Medulla oblongata (tissue), 1 donor: Measurements from ENCODE around the gene DAB2IP.
"Not testable (repeated sequence)": the region's sequence is repeated elsewhere in the genome, so short reads cannot be mapped to it uniquely, and the experiment has no call there.

Experiments used
- DNase-seq: peaks from one replicate; pipeline ENCODE4 v3.0.0-alpha.2; 2015; ENCODE audit errors: extremely low spot score

Gene DAB2IP

DNA sequence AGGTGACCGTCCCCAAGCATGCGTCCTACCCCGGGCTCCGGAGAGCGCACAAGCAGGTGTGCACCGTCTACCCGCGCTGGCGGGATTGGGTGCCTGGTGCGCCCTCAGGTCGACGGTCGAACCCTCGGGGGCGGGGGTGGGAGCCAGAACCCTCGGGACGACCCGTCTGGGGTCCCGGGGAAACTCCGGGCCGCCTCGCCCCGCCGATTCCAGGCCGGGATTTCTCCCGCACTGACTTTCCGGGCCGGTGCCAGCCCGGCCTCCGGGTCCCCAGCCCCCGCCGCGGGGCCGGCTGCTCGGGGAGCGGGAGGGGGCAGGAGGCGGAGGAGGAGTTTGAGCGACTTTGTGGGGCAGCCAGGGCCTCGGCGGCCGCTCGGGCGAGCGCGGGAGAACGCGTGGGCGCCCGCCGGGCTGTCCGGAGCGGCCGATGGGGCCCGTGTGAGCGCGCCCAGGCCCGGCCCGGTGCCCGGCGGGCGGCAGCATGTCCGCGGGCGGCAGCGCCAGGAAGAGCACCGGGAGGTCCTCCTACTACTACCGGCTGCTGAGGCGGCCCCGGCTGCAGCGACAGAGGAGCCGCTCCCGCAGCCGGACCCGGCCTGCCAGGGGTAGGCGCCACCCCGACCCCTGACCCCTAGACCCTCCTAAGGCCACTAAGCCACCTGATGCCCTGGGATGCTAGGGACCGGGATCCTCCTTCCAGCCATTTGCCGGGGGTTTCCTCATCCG is at the start of gene DAB2IP:
TSS of gene DAB2IP (plus strand) at position 340 of the 726 bp plus-strand sequence. CDS start at position 482, 142 bp downstream.
- peak; percentile 79 for DNase-seq

DNA sequence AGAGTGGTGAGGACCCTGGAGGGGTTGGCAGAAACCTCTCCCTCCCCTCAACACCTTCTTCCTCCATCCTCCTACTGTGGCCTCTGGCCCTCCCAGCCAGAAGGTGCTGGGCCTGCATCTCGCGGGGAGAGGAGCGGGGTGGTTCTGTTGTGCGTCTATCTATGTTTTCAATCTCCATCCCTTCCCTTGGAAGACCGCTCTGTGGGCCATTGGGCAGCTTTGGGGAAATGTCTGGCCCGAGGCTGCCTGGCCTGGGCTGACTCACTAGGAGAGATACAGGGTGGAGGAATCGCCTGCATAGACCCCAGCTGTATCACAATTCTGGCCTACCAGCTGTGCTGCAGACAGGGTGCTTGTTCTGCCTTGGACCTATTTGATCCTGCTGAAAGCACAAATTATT is 48.4 kb upstream of the DAB2IP start:
- DNase-seq: no peak

DNA sequence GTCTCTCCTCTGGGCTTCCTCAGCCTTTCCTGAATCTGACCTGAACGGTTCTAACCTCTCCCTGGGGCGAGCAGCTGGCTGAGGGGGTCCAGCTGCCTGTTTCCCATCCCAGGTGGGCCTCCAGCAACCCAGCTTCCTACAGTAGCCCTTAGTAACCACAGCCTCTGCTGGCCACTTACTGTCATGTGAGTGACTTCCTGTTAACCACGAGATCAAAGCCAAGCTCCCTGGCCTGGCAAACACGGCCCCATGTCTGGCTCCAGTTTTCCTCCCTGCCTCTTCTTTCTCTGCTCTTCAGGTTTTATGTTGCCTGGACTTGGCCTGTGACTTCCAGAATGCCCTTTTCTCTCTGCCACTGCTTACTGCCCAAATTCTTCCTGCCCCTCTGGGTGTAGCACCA is 47.2 kb upstream of the DAB2IP start:
- peak; percentile 75 for DNase-seq

DNA sequence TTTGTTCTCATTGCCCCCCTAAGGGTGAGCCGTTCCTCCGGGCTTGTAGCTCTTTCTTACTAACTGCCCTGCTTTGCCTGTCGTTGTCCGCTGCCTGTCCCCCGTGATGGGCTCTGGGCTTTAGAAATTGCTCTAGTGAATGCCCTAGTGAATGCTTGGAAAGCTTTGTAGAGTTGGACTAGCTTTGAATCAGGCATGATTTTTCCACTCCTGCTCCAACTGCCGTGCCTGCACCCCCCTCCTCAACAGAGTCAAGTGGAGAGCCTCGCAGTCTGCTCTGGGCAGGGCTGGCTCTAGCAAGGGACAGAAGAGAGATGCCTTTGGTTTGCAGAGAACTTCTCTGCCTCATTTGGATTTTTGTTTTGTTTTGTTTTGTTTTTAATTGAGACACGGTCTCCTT is 46.8 kb upstream of the DAB2IP start:
- DNase-seq: peak; percentile 65

DNA sequence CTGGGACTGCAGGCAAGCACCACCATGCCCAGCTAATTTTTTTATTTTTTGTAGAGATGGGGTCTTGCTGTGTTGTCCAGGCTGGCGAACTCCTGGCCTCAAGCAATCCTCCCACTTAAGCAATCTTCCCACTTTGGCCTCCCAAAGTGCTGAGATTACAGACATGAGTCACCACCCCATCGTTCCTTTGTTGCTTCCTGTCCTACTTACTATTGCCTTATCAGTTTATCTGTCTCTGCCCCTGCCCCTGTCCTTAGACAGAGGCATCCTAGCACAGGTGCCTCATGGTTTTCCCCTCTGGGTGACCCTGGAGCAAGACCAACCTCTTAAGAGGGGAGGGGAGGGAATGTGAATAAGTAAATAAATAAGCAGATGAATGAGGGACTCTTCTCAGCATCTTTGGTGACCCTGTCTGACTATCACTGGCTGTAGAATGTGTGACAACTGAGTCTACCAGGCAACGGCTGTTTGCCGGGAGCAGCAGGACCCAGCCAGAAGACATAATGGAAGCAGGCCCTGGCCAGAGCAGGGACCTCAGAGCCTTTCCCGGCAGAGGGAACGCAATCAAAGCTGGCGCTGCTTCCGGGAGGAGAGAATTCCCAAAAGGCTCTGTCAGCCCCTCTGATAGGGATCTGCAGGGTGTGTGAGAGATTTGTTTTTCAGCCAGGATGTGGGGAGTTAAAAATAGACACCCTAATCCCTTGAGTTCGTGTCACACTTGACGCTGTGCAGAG is 43.8 kb upstream of the DAB2IP start:
- no peak for DNase-seq

DNA sequence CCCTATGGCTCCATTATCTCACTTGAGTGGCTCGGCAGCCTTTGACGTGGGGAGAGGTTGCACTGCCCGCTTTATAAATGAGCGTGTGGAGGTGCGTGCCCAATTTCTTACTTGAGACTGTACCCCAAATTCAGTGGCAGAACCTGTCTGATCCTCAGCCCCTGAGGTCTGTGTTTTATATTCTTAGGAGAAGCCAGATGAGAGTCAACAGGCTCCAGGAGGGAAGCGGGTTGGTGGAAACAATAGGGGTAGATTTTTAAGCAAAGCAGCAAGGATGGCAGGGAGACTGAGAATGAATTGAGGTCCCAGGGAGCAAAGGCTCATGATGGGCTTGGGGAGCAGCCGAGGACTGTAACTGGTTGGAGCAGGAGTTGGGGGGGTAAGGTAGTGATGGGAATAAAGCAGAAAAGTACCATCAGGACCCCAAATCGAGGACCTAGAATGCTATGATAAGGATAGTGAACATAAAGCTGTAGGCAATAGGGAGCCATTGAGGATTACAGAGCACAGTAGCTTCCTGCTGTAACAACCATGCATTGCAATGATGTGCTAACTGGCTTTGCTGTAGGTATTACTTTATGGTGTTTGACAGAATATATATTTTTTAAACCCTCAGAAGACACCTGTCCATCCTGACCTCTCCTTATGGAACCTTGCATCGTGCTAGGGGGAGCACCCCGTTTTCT is 43.1 kb upstream of the DAB2IP start:
- no peak for DNase-seq

DNA sequence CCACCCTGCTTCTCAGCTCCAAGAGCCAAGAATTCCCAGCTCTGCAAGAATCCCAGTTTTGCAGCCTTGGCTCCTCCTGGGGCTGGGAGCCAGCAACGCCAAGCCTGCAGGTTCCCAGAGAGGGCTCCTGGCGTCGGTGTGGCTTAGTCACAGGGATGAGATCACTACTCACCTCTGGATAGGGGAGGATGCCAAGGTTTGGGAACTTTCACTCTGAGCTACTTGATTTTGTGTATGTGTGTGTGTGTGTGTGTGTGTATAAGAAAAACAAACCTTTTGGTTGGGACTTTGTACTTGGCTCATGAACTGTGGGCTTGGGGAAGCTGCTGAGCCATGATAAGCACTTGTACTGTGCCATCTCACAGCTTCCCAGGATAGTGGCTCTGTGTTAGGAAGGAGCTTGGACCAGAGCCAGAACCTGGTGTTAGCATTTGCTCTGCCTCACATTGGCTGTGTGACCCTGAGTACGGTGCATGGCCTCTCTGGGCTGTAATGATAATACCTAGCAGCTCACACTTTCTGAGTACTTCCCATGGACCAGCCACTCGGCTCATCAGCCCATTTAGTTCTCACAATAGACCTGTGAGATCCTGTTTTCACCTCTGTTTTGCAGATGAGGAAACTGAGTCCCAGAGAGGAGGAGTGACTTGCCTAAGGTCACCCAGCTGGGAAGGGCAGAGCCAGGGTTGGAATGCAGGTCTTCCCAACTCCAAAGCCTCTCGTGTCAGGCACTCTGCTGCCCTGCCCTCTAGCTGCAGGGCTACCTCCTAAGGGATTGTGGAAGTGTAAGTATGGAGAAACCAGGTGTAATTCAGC is 41.4 kb upstream of the DAB2IP start:
- DNase-seq: no peak

DNA sequence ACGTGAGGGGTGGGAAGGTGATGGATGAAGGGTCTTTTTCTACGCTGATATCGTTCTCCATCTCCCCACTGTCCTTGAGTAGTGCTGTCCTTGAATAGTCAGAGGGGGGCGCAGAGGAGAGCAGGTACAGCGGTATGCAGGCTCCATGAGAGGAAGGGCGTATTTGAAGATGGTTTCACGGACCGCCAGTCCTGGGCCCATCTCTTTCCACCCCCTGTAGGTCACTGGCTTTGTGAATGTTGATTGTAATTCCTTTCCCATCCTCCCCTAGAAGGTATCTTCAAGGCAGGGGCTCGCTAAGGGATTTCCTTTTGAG is 40.8 kb upstream of the DAB2IP start:
- DNase-seq: no peak

DNA sequence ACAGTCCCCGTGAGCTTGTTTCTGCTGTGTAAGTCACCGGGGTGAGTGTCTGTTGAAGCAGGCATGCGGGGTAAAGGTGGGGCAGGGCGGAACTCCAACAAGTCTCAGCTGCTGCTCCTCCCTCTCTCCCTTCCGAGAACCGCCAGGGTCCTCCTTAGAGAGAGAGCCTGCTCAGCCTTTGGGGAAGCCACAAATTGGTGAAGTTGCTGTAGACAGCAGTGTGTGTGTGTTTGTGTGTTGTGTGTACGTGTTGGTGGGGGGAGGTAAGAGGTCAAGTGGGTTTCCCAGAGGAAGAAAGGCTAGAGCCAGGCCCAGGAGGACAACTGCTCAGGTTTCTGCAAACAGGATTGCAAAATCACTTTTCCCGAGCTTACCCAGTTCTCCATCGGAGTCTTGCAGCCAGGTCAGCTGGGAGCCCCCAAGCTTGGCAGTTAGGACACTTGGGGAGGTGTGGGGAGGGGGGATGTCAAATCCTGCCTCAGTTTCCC is 38.9 kb upstream of the DAB2IP start:
- DNase-seq: no peak

DNA sequence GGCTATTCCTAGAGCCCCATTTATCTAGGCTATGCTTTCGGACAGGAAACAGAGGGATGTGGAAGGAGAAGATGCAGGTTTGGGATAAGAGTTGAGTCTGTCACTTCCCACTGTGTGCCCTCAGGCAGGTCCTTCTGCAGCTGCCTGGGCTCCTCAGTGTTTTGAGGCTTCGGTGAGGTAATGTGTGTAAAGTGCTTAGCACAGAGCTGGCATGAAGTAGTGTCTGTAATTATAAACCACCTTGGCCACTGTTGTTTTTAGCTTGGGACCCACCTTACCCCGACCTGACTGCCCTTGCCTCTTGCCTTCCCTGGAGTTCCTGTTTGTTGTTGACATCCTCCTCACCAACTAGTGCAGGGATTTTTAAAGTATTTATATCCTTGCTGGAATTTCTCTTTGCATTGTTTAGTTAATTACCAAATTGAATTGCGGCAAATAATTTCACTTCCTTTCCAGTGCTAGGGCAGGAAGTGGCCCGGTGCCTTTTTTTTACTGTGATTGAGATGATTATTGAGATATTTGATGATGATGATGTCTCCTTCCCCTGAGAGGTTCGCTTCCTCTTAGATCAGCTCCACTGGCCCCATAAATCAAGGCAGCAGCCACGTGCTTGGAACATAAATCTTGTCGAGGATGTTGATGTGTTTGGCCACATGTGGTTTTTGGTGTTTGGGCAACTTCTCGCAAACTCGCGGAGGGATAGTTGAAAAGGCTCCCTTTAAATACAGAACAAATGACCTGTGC is 38.3 kb upstream of the DAB2IP start:
- DNase-seq: no peak

DNA sequence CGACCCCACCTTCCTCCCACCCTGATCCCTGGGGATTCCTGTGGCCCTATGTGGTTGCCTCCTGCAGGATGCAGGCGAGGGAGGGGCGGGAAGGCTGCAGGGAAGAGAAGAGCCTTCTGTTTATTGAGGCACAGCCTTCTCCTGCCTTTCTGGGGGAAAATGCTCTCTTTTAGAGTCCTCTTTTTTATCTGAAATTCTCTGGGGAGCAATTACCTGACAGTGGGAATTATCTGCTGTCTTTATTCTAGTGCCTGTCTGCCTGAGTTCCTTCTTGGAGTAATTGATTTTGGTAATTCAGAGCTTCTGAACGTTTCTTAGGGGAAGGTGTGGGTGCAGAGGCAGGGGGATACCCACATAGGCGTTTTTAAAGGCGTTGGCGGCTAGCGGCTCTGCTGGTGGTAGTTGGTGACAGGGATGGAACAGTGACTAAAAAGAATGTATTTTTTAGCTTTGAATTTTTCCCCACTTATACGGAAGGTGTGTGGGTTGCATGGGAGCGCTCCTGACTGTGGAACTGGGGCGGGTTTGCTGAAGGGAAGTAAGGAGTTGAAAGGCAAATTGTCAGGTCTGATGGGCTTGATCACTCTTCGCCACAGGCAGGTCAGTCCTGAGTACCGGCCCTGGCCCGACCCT is 35.2 kb upstream of the DAB2IP start:
- DNase-seq: no peak

DNA sequence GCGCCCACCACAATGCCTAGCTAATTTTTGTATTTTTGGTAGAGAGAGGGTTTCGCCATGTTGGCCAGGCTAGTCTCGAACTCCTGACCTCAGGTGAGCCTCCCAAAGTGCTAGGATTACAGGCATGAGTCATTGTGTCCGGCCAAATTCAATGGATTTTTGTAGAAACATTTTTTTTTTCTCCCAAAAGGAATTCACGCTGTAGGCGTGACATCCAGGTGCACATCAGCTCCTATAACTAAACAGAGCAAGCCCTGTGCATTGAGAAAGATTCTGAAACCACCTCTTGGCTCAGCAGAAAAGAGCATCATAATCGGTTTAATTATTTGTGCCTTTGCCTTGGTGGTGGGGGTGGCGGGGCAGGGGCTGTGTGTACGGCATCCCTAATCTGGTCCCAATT is 32.9 kb upstream of the DAB2IP start:
- no peak for DNase-seq

DNA sequence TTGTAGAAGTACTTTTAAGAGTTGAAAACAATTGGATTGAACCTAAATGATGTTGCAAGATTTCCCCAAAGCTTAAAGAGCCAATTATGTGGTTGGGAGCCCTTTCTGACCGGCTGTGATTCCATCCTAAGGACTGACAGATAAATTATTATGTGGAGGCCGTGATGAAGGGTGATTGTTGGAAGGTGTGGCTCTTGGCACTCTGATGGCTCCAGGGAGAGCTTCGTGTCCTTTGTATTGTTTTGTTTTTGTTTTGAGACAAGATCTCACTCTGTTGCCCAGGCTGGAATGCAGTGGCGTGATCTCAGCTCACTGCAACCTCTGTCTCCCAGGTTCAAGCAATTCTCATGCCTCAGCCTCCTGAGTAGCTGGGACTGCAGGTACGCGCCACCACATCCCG is 32.5 kb upstream of the DAB2IP start:
- not testable (repeated sequence) for DNase-seq

DNA sequence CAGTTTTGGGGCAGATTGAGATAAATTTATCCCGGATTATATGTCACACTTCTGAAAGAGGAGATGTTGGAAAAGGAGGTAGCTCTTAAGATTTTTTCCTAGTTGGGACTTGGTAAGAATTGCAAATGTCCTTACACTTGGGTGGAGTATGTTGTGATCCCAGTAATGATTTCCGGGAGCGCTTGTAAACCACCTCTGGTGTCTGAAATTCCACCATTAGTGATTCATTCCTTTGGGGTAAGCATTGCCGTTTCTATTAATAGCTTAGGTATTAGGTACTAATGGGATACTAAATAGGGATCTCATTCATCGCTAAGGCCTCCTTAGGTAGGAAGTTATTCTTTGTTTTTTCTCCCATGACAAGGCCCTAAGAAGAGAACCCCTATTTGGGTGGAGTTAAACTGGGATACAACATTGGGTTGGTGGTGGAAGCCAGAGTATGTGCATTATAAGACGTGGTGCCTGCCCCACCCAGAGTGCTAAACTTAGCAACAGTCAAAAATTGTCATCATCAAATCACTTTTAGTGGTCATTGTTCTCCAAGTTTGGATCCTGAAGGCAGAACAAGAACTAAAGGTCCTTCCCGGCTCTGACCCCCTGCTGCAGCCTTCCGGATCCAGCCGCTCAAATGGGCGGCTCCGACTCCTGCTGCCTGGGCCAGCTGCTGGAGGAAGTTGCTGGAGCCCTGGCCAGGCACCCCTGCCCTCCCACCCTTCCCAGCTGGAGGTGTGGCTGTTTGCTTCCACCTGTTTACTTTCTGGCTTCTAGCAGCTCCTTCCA is 31.7 kb upstream of the DAB2IP start:
- DNase-seq: no peak

DNA sequence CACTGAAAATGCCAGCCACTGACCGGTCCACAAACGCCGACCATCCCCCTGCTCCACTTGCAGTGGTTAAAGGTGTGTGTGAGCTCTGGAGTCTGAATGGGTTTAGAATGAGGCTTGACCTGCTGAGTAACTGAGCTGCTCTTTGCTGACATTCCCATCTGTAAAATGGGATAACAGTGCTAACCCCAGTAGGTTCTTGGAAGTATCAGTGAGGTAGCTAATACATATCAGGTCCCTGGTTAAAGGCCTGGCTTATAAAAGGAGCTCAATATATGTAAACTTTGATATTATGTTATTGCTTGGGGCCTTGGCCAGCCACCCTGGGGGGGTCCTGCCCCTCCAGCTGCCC is 31.1 kb upstream of the DAB2IP start:
- no peak for DNase-seq

DNA sequence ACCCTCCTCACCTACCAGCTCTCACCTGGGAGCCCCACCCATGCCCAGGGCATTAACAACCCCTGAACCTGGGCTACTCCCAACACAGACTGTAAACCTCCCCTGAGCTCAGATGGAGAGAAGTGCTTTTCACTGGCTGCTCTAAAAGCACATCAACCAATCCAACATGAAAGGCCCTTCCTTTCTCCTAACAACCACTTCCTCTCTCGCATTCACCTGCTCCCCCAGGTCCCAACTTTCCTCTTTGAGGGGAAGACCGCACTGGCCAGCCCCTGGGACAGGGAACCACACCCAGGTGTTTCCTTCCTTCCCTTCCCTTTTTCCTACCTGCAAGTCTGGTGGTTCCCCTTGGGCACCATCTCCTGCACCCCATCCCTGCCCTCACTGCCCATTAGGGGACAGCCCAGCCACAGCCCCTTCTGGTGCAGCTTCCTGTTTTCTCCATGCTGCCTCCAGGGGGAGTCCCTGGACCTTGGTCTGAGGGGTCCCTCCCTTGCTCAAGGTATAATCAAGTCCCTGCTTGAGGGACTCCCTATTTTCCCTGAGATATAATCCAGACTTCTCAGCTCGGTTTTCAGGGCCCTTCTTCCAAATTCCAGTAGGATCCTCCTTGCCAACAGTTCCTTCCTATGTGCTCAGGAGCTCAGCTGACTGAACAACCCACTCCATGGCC is 30.5 kb upstream of the DAB2IP start:
- no peak for DNase-seq

DNA sequence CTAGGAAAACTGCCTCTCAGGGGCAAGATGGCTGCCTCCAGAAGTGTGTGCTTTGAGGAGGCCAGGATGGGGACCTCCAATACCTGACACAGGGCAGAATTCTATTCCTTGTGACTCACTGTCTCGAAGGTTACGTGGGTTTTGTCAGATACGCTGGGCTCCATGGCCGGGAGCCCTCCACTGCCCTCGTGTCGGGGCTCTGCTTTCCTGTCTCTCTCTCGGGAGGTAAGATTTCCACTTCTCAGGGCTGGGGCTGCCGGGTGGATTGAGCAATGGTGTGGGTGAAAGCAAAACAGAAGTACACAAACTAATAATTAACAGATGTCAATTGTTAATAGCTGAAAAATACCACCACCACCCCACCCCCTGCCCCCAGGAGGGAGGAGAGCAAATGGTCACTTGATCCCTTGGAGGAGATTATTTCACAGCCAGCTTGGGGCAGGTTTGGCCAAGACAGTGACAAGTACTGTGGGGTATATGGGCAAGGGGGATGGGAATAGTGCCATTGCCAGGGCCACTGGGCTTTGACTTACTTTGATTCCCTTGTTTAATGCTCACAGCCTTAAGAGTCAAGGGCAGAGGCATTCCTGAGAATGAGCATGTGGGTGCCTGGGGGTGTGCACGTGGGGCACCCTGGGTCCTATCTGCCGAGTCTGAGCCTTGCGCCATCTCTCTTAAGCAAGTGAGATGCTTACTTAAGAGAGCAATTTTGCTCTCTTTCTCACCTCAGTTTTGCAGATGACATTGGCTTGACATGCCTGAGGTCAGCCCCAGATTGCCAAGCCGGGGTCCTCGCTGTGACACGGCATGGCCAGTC is 28.8 kb upstream of the DAB2IP start:
- DNase-seq: no peak

DNA sequence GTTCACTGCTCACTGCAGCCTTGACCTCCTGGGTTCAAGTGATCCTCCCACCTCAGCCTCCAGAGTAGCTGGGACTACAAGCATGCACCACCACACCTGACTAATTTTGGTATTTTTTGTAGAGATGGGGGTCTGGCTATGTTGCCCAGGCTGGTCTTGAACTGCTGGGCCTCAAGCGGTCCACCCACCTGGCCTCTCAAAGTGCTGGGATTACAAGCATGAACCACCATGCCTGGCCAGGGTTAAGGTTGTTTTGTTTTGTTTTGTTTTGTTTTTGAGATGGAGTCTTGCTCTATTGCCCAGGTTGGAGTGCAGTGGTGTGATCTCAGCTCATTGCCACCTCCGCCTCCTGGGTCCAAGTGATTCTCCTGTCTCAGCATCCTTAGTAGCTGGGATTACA is 28.0 kb upstream of the DAB2IP start:
- DNase-seq: not testable (repeated sequence)

DNA sequence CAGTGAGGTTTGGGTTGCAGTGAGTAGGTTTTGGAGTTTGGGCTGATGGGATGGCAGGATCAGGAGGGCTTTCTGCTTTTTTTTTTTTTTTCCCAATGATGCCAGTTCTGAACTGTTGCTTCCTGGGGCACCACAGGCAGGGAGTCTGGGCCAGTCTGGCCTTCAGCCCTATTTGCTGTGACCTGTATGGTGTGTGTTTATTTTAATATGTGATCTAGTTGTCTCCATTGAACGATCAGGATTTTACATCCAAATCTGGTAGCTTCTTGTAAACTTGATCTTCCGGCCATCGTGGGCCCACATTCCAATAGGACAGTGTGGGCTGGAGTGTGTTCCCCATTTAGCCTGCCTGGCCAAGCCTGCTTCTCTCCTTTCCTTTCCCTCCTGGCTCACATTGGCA is 25.8 kb upstream of the DAB2IP start:
- DNase-seq: no peak
